ENCODE data around the gene ZNF574.

DNA sequence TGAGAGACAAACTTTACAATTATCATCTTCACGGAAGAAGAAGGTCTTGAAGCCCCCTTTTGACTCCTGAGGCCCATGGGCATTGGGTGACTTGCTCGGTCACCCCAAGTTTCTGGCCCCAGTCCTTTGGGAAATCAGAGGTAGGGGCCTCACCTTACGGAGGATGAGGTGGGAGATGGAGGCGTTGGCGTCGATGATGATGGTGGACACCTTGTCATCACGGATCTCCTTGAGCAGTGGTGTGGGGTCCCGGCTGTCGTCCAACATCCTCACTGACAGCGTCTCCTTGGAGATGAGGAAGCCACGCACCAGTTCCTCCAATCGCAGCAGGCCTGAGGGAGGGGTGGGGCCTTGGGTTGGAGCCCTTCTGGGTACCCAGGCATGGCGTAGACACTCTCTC lies 16.8 kb upstream of the ZNF574 start:
- TF ChIP-seq TAF1 (IDR thresholded peaks at IDR 0.05; ENCODE audit: borderline replicate concordance, insufficient read depth, low read length) (no peak), POLR2AphosphoS5 (IDR thresholded peaks at IDR 0.05; ENCODE audit: low read depth, low read length) (no peak), SIN3A (IDR thresholded peaks at IDR 0.05; ENCODE audit: borderline replicate concordance, insufficient read depth, low read length) (no peak), FOXP2 (optimal IDR thresholded peaks at IDR 0.05; ENCODE audit: borderline replicate concordance, extremely low read depth, extremely low read length, insufficient read depth) (no peak)
- TF ChIP-seq, protein P1, sequence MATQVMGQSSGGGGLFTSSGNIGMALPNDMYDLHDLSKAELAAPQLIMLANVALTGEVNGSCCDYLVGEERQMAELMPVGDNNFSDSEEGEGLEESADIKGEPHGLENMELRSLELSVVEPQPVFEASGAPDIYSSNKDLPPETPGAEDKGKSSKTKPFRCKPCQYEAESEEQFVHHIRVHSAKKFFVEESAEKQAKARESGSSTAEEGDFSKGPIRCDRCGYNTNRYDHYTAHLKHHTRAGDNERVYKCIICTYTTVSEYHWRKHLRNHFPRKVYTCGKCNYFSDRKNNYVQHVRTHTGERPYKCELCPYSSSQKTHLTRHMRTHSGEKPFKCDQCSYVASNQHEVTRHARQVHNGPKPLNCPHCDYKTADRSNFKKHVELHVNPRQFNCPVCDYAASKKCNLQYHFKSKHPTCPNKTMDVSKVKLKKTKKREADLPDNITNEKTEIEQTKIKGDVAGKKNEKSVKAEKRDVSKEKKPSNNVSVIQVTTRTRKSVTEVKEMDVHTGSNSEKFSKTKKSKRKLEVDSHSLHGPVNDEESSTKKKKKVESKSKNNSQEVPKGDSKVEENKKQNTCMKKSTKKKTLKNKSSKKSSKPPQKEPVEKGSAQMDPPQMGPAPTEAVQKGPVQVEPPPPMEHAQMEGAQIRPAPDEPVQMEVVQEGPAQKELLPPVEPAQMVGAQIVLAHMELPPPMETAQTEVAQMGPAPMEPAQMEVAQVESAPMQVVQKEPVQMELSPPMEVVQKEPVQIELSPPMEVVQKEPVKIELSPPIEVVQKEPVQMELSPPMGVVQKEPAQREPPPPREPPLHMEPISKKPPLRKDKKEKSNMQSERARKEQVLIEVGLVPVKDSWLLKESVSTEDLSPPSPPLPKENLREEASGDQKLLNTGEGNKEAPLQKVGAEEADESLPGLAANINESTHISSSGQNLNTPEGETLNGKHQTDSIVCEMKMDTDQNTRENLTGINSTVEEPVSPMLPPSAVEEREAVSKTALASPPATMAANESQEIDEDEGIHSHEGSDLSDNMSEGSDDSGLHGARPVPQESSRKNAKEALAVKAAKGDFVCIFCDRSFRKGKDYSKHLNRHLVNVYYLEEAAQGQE (IDR thresholded peaks at IDR 0.05; ENCODE audit: insufficient read depth in 1 of 2, low read depth in 2 of 2, low read length in 2 of 2): no peak
